ENCODE data around the gene GDAP2.

The GDAP2 gene

GRCh38 chr1:117967881-117968280 is 38.5 kb upstream of the GDAP2 start:
- TF ChIP-seq POLR2AphosphoS5 (IDR thresholded peaks at IDR 0.05; ENCODE audit: low read depth, low read length) (no peak), TAF1 (IDR thresholded peaks at IDR 0.05; ENCODE audit: borderline replicate concordance, insufficient read depth, low read length) (no peak), SIN3A (IDR thresholded peaks at IDR 0.05; ENCODE audit: borderline replicate concordance, insufficient read depth, low read length) (no peak), FOXP2 (optimal IDR thresholded peaks at IDR 0.05; ENCODE audit: borderline replicate concordance, extremely low read depth, extremely low read length, insufficient read depth) (no peak), REST (IDR thresholded peaks at IDR 0.05; ENCODE audit: insufficient read depth in 1 of 2, low read depth in 2 of 2, low read length in 2 of 2) (no peak)

GRCh38 chr1:117967477-117967876 is 38.1 kb upstream of the GDAP2 start:
- TF ChIP-seq FOXP2 (optimal IDR thresholded peaks at IDR 0.05; ENCODE audit: borderline replicate concordance, extremely low read depth, extremely low read length, insufficient read depth) (no peak), SIN3A (IDR thresholded peaks at IDR 0.05; ENCODE audit: borderline replicate concordance, insufficient read depth, low read length) (no peak), POLR2AphosphoS5 (IDR thresholded peaks at IDR 0.05; ENCODE audit: low read depth, low read length) (no peak)

- no peak for TF ChIP-seq FOXP2 (optimal IDR thresholded peaks at IDR 0.05; ENCODE audit: borderline replicate concordance, extremely low read depth, extremely low read length, insufficient read depth)
- no peak for TF ChIP-seq REST (IDR thresholded peaks at IDR 0.05; ENCODE audit: insufficient read depth in 1 of 2, low read depth in 2 of 2, low read length in 2 of 2)
- no peak for TF ChIP-seq POLR2AphosphoS5 (IDR thresholded peaks at IDR 0.05; ENCODE audit: low read depth, low read length)
- no peak for TF ChIP-seq TAF1 (IDR thresholded peaks at IDR 0.05; ENCODE audit: borderline replicate concordance, insufficient read depth, low read length)
- no peak for TF ChIP-seq SIN3A (IDR thresholded peaks at IDR 0.05; ENCODE audit: borderline replicate concordance, insufficient read depth, low read length)
These were observed 35.0 kb upstream of the GDAP2 start for GRCh38 chr1:117964290-117965038.

GRCh38 chr1:117959364-117959763 is 29.9 kb upstream of the GDAP2 start:
- TF ChIP-seq SIN3A (IDR thresholded peaks at IDR 0.05; ENCODE audit: borderline replicate concordance, insufficient read depth, low read length) (no peak), POLR2AphosphoS5 (IDR thresholded peaks at IDR 0.05; ENCODE audit: low read depth, low read length) (no peak), REST (IDR thresholded peaks at IDR 0.05; ENCODE audit: insufficient read depth in 1 of 2, low read depth in 2 of 2, low read length in 2 of 2) (no peak), FOXP2 (optimal IDR thresholded peaks at IDR 0.05; ENCODE audit: borderline replicate concordance, extremely low read depth, extremely low read length, insufficient read depth) (no peak), TAF1 (IDR thresholded peaks at IDR 0.05; ENCODE audit: borderline replicate concordance, insufficient read depth, low read length) (no peak)

- TF ChIP-seq REST (IDR thresholded peaks at IDR 0.05; ENCODE audit: insufficient read depth in 1 of 2, low read depth in 2 of 2, low read length in 2 of 2), result no peak
- TF ChIP-seq FOXP2 (optimal IDR thresholded peaks at IDR 0.05; ENCODE audit: borderline replicate concordance, extremely low read depth, extremely low read length, insufficient read depth), result no peak
- no peak for TF ChIP-seq TAF1 (IDR thresholded peaks at IDR 0.05; ENCODE audit: borderline replicate concordance, insufficient read depth, low read length)
- TF ChIP-seq SIN3A (IDR thresholded peaks at IDR 0.05; ENCODE audit: borderline replicate concordance, insufficient read depth, low read length), result no peak
- TF ChIP-seq POLR2AphosphoS5 (IDR thresholded peaks at IDR 0.05; ENCODE audit: low read depth, low read length), result no peak
These were observed 23.0 kb upstream of the GDAP2 start for GRCh38 chr1:117952386-117952785.

All from PFSK-1 (cell line).